Fibroblast of lung (primary cell): ENCODE data around the gene NHLRC1. TPM values are rescaled to one million over a fixed set of nuclear protein-coding genes. Genes with fewer than 3 reads are reported as not detected.

Experiments used
- DNase-seq, 2 donors: peaks; one replicate each; pipeline versions ENCODE4 v3.0.0 to v3.0.0-alpha.2; 2010; ENCODE audit warnings: low read depth in 2 of 2
- H2AFZ ChIP-seq: 2 replicates; pipeline ENCODE4 v1.5.1; 2012; ENCODE audit warnings: low read length, control low read depth, inconsistent platforms
- H3K27ac ChIP-seq: 2 replicates; pipeline ENCODE4 v1.5.1; 2011; ENCODE audit warnings: low read length, control low read depth; ENCODE audit not compliant: insufficient read depth
- H3K27me3 ChIP-seq: 2 replicates; pipeline ENCODE4 v1.5.1; 2011; ENCODE audit warnings: mild to moderate bottlenecking, low read length; ENCODE audit not compliant: control insufficient read depth, insufficient read depth
- H3K36me3 ChIP-seq: 2 replicates; pipeline ENCODE4 v1.5.1; 2011; ENCODE audit warnings: low read length; ENCODE audit not compliant: control insufficient read depth, insufficient read depth
- H3K4me1 ChIP-seq: 2 replicates; pipeline ENCODE4 v1.5.1; 2011; ENCODE audit warnings: low read length; ENCODE audit not compliant: control insufficient read depth, insufficient read depth; ENCODE audit errors: extremely low read depth
- H3K4me2 ChIP-seq: 2 replicates; pipeline ENCODE4 v1.5.1; 2011; ENCODE audit warnings: low read length, control low read depth; ENCODE audit not compliant: insufficient read depth; ENCODE audit errors: extremely low read depth
- H3K4me3 ChIP-seq, 4 experiments: fragments of 200-600 bp in 1 of 4; sonication (generic) in 1 of 4; replicated peaks in 1 of 4; 2 replicates each; pipeline ENCODE4 v1.5.1; 2011 to 2016; ENCODE audit warnings: low read length in 4 of 4, low read depth in 3 of 4, mild to moderate bottlenecking in 3 of 4, control low read depth in 2 of 4, inconsistent platforms in 1 of 4, mixed read lengths in 1 of 4; ENCODE audit not compliant: insufficient read depth in 1 of 4; ENCODE audit errors: control extremely low read depth in 1 of 4
- H3K79me2 ChIP-seq: 2 replicates; pipeline ENCODE4 v1.5.1; 2012; ENCODE audit warnings: mild to moderate bottlenecking, low read length, inconsistent platforms; ENCODE audit not compliant: control insufficient read depth, insufficient read depth
- H3K9ac ChIP-seq: 2 replicates; pipeline ENCODE4 v1.5.1; 2011; ENCODE audit warnings: mild to moderate bottlenecking, low read length, control low read depth; ENCODE audit not compliant: insufficient read depth
- H3K9me3 ChIP-seq: 2 replicates; pipeline ENCODE4 v1.5.1; 2012; ENCODE audit warnings: low read depth, low read length; ENCODE audit not compliant: control insufficient read depth, insufficient read depth
- H4K20me1 ChIP-seq: 2 replicates; pipeline ENCODE4 v1.5.1; 2011; ENCODE audit warnings: low read length; ENCODE audit not compliant: control insufficient read depth, insufficient read depth; ENCODE audit errors: extremely low read depth
- EZH2 ChIP-seq: IDR thresholded peaks from 2 replicates; pipeline ENCODE4 v1.5.1; 2012; ENCODE audit warnings: low read length, control low read depth, mild to moderate bottlenecking; ENCODE audit errors: missing control alignments
- polyA plus RNA-seq, 2 donors: library from polyadenylated mRNA; depleted of rRNA in 1 of 2; stranded (reverse) in 1 of 2; unstranded in 1 of 2; fragments of >200 nt; gene quantifications; 2 replicates each; pipeline ENCODE4 v1.2.1, GENCODE V29; 2011 to 2012; ENCODE audit warnings: missing spikeins in 1 of 2
- total RNA-seq: library from RNA; depleted of rRNA; stranded (reverse); fragments of >200 nt; gene quantifications from 2 replicates; pipeline ENCODE4 v1.2.1, GENCODE V29; 2014
- TF ChIP-seq, protein P1 (sequence below), 2 donors: IDR thresholded peaks in 1 of 2; conservative IDR thresholded peaks in 1 of 2; 1 replicate in 1 of 2; 2 replicates in 1 of 2; pipeline ENCODE4 v1.5.1; 2011 to 2012; ENCODE audit warnings: low read length in 2 of 2, control low read depth in 1 of 2, inconsistent platforms in 1 of 2, low read depth in 1 of 2, mild to moderate bottlenecking in 1 of 2

Gene NHLRC1
- total and polyA plus RNA-seq, 2 donors (not counting 1 experiment from before 2014, with no cell fraction given) = 1.1 to 3.5 TPM

DNA sequence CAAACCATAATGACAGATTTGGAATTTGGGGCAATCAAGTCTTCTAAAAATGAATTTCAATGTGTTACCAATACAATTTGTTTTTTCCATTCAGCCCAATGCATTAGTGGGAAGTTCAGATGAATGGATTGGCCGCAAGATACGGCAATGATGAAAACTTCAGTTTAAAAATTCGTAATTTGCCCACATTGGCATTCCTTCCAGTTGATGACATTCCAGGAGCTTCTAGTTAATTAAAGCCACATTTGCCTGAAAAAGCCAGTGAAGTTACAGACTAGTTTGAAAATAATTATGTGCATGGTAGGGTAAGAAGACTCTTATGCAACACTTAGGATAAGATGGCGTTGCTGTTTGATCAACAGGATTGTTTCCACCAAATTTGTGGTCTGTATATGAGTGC is 46.2 kb downstream of the NHLRC1 start:
- no peak overlapping the region for H3K9ac ChIP-seq
- H3K4me1 ChIP-seq = no peaks in the 10 kb centered on the region
- H4K20me1 ChIP-seq = no peaks in the 10 kb centered on the region
- H3K4me2 ChIP-seq = no peak overlapping the region
- no peak overlapping the region for H2AFZ ChIP-seq
- H3K27me3 ChIP-seq = no peaks in the 10 kb centered on the region
- no peaks in the 10 kb centered on the region for H3K36me3 ChIP-seq
- TF ChIP-seq, protein P1, sequence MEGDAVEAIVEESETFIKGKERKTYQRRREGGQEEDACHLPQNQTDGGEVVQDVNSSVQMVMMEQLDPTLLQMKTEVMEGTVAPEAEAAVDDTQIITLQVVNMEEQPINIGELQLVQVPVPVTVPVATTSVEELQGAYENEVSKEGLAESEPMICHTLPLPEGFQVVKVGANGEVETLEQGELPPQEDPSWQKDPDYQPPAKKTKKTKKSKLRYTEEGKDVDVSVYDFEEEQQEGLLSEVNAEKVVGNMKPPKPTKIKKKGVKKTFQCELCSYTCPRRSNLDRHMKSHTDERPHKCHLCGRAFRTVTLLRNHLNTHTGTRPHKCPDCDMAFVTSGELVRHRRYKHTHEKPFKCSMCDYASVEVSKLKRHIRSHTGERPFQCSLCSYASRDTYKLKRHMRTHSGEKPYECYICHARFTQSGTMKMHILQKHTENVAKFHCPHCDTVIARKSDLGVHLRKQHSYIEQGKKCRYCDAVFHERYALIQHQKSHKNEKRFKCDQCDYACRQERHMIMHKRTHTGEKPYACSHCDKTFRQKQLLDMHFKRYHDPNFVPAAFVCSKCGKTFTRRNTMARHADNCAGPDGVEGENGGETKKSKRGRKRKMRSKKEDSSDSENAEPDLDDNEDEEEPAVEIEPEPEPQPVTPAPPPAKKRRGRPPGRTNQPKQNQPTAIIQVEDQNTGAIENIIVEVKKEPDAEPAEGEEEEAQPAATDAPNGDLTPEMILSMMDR (conservative IDR thresholded peaks at IDR 0.05 in 1 of 2, IDR thresholded peaks at IDR 0.05 in 1 of 2; ENCODE audit: low read depth in 1 of 2, low read length in 2 of 2) = no peak
- TF ChIP-seq EZH2 = no peak
- no peaks in the 10 kb centered on the region for H3K9me3 ChIP-seq
- no peak overlapping the region for H3K27ac ChIP-seq
- no peak for DNase-seq
- no peak overlapping the region for H3K4me3 ChIP-seq
- H3K79me2 ChIP-seq = no peaks in the 10 kb centered on the region

DNA sequence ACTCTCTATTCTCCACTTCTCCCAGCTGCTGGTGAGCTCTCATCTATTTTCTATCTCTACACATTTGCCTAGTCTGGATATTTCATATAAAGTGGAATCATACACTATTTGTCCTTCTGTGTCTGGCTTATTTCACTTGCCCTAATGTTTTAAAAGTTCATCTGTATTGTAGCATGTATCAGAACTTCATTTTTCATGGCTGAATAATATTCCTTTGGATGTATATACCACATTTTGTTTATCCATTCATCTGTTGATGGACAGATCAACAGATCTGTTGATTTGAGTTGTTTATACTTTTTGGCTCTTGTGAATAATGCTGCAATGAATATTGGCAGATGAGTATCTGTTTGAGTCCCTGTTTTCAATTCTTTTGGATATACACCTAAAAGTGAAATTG is 49.6 kb downstream of the NHLRC1 start:
- no peaks in the 10 kb centered on the region for H3K36me3 ChIP-seq
- no peaks in the 10 kb centered on the region for H3K4me1 ChIP-seq
- DNase-seq = no peak
- H3K79me2 ChIP-seq = no peaks in the 10 kb centered on the region
- no peak overlapping the region for H3K4me2 ChIP-seq
- H3K9me3 ChIP-seq = no peaks in the 10 kb centered on the region
- H3K27me3 ChIP-seq = no peaks in the 10 kb centered on the region
- H3K9ac ChIP-seq = no peak overlapping the region
- H2AFZ ChIP-seq = no peak overlapping the region
- H3K4me3 ChIP-seq = no peak overlapping the region
- TF ChIP-seq EZH2 = no peak
- TF ChIP-seq, protein P1 (conservative IDR thresholded peaks at IDR 0.05 in 1 of 2, IDR thresholded peaks at IDR 0.05 in 1 of 2; ENCODE audit: low read depth in 1 of 2, low read length in 2 of 2) = no peak
- no peak overlapping the region for H3K27ac ChIP-seq
- H4K20me1 ChIP-seq = no peaks in the 10 kb centered on the region

DNA sequence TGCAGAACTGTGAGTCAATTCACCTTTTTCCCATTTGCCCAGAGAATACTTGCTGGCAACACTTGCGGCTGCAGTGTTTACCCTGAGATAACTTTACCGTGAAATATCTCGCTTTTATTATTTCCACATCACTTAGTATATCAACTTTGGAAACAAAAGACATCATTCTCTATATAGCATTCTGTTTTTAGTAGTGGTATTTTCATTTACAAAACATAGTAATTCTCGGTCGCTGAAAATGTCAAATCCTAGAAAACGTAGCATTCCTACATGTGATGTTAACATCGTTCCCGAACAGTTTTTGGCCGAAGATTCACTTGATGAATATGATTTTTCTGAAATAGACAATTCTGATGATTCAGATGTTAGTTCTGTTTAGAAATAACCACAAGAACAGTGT is 52.0 kb downstream of the NHLRC1 start:
- H3K79me2 ChIP-seq = no peaks in the 10 kb centered on the region
- no peak overlapping the region for H3K9ac ChIP-seq
- H3K4me2 ChIP-seq = no peak overlapping the region
- DNase-seq = no peak
- no peaks in the 10 kb centered on the region for H4K20me1 ChIP-seq
- TF ChIP-seq, protein P1 (conservative IDR thresholded peaks at IDR 0.05 in 1 of 2, IDR thresholded peaks at IDR 0.05 in 1 of 2; ENCODE audit: low read depth in 1 of 2, low read length in 2 of 2) = no peak
- TF ChIP-seq EZH2 = no peak
- H3K27me3 ChIP-seq = no peaks in the 10 kb centered on the region
- no peak overlapping the region for H3K4me3 ChIP-seq
- H2AFZ ChIP-seq = no peak overlapping the region
- H3K9me3 ChIP-seq = no peaks in the 10 kb centered on the region
- no peaks in the 10 kb centered on the region for H3K4me1 ChIP-seq
- no peaks in the 10 kb centered on the region for H3K36me3 ChIP-seq
- H3K27ac ChIP-seq = no peak overlapping the region

Other genes starting within 250 kb of the NHLRC1 start
- gene KIF13A, start 135.0 kb downstream of the NHLRC1 start, total RNA-seq = 65.0 and 114 TPM in 2 replicates
- 52.3 and 55.0 TPM in 2 replicates for gene KIF13A, start 135.0 kb downstream of the NHLRC1 start, polyA plus RNA-seq
- gene TPMT, start 32.4 kb upstream of the NHLRC1 start, total RNA-seq = 12.8 and 17.5 TPM in 2 replicates
- 20.2 and 30.5 TPM in 2 replicates for gene TPMT, start 32.4 kb upstream of the NHLRC1 start, polyA plus RNA-seq
- 19.5 and 26.1 TPM in 2 replicates for gene KDM1B, start 32.7 kb upstream of the NHLRC1 start, total RNA-seq
- gene KDM1B, start 32.7 kb upstream of the NHLRC1 start, polyA plus RNA-seq = 12.0 and 14.9 TPM in 2 replicates
- 148 and 154 TPM in 2 replicates for gene DEK, start 141.9 kb upstream of the NHLRC1 start, total RNA-seq
- 108 TPM in 2 replicates for gene DEK, start 141.9 kb upstream of the NHLRC1 start, polyA plus RNA-seq